SK-N-MC (cell line): ENCODE results near the gene DTNA.

ENCODE experiments used
- EZH2 ChIP-seq: fragments of 200-600 bp; sonication (generic); IDR thresholded peaks from one replicate; pipeline ENCODE4 v1.6.1; 2017; ENCODE audit warnings: antibody characterized with exemption
- FOXP2 ChIP-seq: optimal IDR thresholded peaks from 2 replicates; pipeline ENCODE3; 2011; ENCODE audit warnings: mild to moderate bottlenecking, moderate library complexity; ENCODE audit not compliant: insufficient read depth; ENCODE audit errors: extremely low read length, control extremely low read depth
- POLR2AphosphoS5 ChIP-seq: IDR thresholded peaks from 2 replicates; pipeline ENCODE4 v1.6.1; 2012; ENCODE audit warnings: mild to moderate bottlenecking, low read depth, low read length, borderline replicate concordance

DNA sequence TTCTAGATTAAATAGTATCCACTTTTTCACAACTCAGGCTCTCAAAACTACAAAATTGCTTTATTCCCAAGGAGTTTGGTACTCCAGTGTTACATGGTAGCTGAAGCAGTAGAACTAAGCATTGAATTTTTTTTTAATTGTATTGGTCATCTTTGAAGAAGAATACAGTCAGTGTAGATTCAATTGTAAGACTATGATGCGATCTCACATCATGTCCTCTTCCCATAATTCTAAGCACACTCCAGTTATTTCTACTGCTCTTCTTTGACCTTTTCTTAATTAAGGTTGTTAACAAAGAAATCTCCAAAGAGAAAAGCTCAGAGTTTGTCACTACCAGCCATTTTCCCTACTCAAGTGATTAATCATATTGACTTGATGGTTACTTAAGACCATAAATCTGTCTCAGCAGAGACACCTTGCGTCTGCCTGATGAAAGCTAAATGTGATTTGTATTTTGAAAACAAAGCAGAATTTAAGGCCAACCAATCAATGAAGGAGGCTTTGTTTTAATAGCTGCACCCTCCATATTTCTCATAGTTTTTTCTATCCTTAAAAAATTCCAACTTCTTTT is 130.2 kb downstream of the DTNA start:
- no peak for TF ChIP-seq EZH2
- no peak for TF ChIP-seq POLR2AphosphoS5
- no peak for TF ChIP-seq FOXP2
